Stimulated activated CD4-positive, alpha-beta T cell treated with anti-CD3 and anti-CD28 coated beads, Interleukin-1b, Interleukin-23, amount 100 ng/mL, for 1 hour (primary cell): ENCODE data around the gene SRBD1.

Source experiments
- DNase-seq, 2 donors: peaks; one replicate each; pipeline ENCODE4 v3.0.0-alpha.2; 2020; ENCODE audit warnings: low read depth in 2 of 2

Gene SRBD1

DNA sequence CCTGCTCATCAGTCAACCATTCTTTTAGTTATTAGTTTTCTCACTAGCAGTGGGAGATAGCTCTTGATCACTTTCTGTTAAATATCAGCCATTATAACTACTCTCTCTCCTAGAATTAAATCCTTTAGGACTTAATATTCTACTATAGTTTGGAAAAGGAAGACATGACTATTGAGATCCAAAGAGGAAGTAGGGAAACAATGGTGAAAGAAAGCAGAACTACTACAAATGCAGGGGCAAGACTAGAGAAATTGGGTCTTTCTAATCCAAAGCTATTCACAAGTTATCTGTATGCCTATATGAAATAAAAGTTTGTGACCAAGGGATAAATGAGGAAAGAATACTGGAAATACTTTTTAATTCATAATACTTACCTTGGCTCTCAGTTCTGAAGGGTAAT, 65.1 kb downstream of the SRBD1 start:
- no peak for DNase-seq

DNA sequence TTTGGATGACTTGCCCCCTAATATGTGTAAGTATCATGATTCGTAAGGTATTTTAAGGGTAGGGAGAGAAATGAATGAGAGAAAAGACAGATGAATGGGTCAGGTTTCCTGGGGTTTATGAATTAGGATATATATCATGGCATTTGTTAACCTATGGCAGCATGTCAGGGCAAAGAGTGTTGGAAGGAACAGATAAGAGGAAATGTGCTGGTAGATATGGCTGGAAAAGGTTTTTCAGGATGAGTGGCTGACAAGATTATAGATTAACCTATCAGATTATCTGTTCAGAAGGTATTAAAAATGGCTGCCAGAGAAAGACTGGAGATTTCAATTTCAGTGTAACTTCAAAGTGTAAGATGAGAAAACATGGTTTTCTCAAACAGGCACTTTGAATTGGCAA, 67.8 kb downstream of the SRBD1 start:
- no peak for DNase-seq

DNA sequence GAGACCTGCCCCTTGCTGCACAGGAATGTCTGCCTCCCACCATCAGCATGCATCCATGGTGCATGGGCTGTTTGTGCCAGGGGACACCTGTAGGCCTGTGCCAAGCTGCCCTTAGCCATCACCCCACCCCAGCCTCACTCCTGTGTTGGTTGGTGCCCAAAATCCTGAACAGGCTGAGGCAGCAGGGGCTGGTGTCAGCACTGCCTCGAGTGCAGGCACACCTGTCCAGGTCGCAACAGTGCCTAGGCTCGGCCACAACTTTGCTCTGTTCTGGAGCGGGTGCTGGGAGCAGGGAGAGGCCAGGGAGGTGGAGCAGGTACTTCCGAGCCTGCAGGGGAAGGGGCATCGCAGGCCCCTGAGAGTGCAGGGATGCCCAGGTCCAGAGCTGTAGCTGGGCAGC, 69.1 kb downstream of the SRBD1 start:
- no peak for DNase-seq

DNA sequence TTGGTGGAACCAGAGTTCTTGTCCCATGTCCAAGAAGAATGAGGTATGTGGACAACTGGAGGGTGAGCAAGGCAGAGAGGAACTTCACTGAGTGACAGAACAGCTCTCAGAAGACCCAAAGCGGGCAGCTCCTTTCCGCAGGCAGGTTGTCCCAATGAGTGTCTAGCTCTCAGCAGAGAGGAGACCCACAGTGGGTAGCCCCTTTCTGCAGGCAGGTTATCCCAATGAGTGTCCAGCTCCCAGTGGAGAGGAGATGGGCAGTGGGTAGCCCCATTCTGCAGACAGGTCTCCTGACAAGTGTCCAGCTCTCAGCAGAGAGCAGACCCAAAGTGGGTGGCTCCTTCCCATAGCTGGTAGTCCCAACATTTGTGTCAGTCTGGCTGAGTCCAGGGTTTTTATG, 69.6 kb downstream of the SRBD1 start:
- DNase-seq: no peak

DNA sequence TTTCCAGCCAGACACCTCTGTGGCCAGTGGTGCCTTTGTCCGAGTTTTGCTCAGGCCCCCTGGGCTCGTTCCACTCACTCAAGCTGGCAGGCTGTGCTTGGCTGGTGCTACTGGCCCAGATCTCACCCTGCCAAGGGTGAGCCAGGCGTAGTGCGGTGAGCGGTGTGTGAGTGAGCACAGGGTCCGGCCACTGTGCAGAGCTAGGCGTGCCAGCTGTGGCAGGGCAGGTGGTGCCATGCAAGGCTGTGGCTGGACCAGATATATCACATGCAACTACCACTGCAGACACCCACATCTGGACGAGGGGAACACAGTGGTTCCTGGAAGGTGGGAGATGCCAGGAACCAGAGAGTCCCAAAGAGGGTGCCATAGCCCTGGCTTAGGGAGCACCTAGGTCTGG, 70.1 kb downstream of the SRBD1 start:
- DNase-seq: no peak

DNA sequence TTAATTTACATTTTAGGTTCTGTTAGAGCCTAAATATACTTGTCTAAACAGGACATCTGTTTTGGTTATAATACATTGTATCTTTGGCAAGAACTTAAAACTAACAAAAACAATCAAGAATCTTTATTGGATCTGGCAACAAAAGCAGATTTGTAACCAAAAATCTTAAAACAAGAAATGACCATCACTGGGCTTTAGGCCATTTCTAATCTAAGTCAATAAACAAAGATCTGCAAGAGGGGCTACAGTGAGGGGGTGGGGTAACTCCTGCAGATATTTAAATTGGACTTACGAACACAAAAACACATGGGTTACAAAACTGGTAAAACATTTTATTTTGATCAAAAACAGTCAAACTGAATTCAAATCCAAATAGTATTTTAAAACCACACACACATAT, 77.3 kb downstream of the SRBD1 start:
- DNase-seq: no peak

DNA sequence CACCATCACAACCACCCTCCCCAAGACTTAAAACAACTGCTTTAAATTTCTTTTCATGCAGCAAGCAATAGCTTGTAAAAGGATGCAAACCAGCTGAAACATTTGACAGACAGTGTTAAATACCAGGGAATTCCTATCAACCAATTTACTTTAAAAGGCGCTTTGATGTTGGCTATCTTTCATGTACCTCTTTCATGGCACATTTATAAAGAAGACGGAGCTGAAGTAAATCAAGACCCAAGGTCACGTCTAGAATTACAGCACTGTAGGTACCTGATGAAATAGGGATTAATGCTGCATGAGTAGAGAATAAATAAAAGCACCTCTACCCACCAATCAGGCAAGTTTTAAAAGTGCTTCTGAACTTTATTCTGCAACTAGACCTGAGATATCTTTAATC, 78.9 kb downstream of the SRBD1 start:
- DNase-seq: no peak

DNA sequence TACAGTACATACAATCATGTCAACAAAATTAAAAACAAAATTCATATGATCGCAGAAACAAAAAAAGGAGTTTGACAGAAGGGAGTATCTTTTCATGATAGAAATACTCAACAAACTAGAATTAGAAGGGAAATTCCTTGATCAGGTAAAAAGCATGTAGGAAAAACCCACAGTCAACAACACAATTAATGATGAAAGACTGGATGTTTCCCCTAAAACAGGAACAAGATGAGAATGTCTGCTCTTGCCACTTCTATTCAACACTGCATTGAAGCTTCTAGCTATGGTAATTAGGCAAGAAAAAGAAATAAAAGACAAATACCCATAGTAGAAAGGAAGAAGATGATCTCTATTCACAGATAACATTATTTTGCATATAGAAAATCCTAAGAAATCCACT, 87.1 kb downstream of the SRBD1 start:
- no peak for DNase-seq

DNA sequence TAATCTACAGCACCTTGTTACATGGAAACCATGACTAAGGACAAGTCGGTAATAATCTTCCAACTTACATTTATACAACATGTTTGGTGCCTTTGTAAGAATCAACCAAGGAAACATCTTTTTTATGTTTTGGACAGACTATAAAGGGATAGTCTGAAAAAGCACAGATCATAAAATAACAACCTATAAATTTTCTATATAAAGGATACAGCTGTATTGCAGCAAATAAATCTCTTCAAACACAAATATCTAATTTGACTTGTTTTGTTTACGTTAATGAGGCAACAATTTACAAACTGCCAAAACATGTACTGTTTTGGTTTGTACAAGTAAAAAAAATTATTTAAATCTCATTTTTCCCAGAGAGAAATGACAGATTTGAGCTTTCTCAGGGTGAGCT, 92.5 kb downstream of the SRBD1 start:
- no peak for DNase-seq

DNA sequence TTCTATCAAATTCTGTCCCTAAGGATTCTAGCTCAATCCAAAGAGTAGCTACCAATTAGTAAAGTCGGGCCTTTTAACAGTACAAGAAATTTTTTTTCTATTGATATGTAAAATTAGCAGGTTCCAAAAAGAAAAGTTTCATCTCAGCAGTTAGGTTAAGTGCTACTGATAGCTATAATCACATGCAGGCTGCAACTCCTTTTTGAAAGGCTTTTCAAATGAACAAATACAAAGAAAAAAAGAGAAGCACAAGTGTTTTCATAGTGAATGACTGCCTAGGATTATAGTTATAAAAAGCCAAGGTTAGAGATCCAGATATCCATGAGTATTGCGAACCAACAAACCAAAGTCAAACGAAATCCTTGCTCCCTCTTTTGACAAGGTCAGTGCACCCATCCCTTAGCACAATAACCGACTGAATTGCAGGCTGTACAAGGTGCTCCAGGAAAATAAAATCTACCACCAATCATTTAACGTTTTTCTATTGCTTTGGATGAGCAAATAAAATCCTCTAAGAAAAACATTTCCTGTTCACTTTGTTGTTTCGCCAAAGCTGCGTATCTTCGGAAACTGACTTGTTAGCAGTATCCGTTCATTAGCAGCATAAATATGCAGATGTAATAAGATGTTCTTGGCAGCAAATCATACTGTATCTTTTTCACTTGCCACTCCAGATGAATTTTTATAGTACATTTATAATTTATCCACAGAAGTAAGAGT, 100.2 kb downstream of the SRBD1 start:
- DNase-seq: no peak

DNA sequence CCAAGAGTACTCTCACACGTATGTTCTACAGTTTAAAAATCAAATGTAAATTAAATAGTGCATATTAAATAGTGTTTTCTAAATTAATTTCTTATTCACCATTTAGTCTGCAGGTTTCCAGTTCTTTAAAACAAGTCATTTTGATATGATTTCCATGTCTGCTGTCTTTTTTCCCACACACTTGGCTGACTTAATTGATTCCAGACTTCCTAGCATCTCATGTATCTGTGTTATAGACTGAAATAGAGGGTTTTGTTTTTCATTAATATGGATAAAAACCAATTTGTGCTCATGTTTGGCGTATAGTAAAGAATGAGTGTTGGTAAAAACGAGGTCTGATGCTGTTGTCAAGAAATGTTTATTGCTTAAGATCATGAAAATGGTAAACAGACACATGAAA, 104.3 kb downstream of the SRBD1 start:
- no peak for DNase-seq

DNA sequence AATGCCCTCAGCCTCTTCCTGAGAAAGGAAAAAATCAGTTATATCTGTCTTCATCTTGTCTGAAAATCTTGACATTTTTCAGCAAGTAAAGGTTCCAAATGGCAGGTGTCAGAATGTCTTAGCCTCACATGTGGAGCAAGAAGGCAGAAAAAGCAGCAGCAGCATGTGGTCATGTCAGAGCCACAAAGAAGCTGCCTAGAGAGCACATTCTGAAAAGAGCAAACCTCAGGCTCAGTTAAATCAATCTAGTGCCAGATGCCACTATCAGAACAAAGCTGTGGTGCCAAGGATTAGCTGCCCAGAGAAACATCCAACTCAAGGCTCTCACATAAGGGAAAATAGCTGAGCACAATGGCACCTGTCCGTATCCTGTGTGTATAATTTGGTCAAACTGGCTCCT, 105.9 kb downstream of the SRBD1 start:
- no peak for DNase-seq

DNA sequence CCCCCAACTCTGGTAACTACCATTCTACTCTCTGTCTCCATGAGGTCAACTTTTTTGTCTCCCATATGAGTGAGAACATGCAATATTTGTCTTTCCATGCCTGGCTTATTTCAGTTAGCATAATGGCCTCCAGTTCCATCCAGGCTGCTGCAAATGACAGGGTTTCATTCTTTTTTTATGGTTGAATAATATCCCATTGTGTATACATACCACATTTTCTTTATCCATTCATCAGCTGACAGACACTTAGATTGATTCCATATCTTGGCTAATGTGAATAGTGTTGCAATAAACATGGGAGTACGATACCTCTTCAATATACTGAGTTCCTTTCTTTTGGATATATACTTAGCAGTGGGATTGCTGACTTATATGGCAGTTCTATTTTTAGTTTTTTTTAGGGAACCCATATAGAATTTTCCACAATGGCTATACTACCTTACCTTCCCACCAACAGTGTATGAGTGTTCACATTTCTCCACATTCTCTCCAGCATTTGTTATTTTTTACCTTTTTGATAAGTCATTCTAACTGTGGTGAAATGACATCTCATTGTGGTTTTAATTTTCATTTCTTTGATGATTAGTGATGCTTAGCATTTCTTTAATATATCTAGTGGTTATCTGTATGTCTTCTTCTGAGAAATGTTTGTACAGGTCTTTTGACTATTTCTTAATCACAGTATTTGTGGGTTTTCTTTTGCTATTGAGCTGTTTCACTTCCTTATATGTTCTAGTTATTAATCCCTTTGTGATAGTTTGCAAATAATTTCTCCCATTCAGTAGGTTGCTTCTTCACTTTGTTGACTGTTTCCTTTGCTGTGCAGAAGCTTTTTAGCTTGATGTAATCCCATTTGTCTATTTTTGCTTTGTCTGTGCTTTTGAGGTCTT, 112.2 kb downstream of the SRBD1 start:
- no peak for DNase-seq

DNA sequence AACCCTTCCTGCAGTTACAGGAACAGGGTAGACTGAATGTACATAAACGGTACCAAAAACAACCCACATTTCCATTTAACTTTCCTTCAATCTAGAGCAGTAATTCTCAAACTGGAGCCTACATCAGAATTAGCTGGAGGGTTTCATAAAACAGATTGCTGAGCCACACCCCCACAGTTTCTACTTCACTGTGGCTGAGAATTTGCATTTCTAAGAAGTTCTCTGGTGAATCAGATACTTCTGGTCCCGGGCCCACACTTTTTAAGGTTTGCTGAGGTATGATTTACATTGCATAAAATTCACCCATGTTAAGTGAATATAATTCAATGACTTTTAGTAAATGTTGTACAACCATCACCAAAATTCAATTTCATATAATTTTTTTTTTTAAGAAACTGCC, 113.7 kb downstream of the SRBD1 start:
- DNase-seq: no peak

DNA sequence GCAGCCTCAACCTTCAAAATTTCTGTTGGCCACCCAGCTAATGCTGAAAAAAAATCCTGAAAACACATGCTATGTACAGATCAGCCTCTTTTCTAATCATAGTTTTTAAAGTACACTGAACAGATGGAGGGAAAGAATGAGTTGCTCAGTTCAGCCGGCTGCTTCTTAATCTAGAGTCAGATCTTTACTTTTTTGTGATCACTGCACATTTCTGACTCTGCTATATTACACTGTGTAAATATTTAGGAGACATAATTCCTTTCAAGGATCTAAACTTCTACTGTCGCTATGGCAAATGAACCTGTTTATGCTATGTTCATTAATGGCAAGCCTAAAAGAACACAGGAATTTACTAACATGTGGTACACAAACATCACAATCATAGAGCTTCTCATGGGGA, 114.2 kb downstream of the SRBD1 start:
- DNase-seq: no peak

DNA sequence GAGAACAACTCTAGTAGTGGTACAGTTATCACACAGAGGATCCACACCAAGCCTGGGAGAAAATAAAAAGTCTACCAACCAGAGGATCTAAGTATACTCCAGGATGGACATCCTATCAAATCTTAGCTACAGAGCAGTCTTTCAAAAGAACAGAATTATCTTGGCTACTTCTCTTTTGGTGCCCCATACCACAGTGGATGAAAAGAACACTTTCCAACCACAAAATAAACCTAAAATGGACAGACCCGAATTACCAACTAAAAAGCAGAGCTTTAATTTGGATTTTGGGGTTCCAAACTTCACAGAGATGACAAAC, 116.1 kb downstream of the SRBD1 start:
- DNase-seq: no peak

DNA sequence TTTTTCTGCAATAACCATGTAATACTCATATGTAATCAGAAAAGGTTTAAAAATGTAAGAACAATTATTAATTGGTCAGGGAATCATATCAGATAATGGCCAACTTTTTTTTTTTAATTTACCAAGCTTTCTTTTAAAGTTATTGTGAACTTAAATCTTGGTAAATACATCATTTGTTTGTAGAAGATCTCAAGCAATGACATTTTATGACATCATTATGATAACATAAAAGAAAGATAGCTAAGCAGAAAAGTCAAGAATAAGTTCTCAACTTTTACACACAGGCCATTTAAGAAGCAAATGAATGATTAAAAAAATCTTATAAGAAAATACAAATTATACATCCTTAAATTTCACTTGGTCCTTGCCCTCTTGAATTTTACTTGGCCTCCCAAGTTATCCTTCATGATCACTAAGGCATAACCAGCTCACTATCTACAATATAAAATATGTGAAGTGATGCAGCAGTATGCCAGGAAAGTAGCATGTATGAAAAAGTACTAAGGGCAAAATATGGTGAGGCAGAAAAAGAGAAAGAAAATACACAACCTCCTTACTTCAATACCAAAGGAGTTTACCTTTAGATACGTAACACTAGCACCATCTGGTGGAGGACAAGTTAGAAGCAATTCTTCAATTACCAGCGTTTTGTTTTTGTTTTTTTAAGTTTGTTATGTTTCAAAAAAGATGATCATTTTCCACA, 116.6 kb downstream of the SRBD1 start:
- no peak for DNase-seq

DNA sequence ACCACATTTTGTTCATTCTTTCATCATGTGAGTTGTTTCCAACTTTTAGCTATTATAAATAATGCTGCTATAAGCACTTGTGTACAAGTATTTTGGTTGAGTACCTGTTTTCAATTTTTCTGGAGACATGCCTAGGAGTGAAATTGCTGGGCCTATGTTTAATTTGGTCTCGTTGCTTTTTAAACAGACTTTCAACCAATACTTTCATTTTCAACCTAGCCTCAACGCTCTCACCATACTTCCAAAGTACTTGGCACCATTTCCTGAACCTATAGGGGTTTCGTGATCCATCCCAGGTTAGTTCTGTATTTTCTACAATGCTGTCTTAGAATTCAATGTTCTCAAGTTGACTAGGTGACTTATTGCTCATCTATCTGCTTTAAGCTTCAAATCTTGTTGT, 126.1 kb downstream of the SRBD1 start:
- no peak for DNase-seq

DNA sequence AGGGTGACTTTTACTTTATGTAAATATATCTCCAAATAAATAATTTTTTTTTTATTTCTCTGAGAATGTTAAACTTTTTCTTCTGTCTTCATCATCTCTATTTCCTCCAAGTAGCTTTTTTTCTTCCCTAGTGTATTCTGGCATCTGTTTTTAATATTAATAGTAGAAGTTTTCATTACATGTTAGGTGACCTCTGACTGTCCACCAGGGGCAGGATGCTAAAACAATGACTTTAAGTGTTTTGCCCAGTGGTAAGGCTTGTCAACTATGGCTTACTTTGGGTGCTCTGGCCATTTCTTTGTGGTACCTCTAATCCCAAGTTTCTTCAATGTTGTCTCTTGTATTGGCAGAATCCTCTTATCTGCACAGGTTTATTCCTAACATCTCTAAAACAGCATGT, 127.1 kb downstream of the SRBD1 start:
- no peak for DNase-seq

DNA sequence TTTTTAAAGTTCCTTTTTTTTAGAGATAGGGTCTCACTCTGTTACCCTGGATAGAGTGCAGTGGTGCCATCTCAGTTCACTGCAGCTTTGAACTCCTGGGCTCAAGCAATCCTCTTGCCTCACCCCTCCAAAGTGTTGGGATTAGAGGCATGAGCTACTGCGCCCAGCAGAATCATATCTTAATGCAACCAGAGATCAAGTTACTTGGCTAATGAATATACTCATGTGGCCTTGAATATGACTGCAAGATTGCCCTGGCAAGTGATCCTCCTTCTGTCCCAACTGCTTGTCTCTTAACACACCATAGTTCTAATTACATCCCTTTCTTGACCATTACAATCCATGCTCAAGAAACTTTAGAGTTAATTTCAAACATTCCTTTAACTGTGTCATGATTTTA, 133.5 kb downstream of the SRBD1 start:
- no peak for DNase-seq

DNA sequence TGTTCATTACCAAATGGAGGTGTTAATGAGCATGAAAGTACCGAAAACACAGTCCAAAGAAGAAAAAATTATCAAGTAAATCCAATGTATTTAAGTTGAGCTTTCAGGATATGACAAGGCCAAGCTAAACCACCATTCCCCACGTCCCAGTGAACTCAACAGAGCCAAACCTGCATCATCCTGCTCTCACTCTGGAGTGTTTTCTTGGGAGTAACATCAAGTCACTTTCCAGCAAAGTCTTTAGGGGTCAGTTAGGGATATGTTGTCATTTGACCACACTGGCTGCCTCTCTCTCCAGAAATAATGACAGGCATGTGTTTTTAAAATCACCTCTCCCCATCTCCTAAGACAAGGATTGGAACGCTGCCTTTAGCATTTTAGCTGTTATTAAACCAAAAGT, 140.5 kb downstream of the SRBD1 start:
- no peak for DNase-seq

DNA sequence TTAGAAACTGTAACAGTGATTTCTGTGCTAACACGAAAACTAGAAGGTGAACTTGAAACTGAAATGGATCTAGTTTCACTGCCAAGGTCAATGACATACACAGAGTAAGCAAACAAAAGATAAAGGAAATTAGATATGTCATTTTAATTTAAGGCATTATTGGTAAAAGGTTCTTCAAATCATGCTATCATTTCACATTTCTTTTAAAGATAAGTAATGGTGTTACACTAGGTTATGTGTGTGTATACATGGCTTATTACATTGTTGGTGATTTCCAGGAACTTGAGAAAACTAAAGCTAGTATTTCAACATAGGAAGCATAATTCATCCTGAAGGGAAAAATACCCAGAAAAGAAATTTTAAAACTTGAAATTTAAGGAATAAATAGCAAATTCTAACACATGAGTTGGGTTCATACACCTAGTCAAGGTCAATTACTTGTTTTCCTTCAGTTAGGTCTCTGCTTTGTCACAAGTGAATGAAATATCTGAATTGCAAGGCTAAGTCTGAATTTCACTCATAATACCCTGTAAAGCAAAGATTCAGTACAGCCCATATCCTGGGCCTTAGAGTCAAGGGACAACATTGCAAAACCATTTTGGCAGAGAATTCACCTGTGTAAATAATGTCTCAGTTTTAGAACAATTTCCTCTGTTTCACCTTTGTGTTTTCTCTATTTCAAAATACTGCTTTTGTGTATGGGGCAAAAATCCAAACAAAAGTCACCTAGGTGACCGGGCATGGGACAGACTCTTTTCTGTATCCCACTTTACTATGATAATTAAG, 141.6 kb downstream of the SRBD1 start:
- no peak for DNase-seq
